Ishikawa (cell line): ENCODE results near the gene TRAK2.

Source experiments
- CEBPB ChIP-seq: IDR thresholded peaks from 2 replicates; pipeline ENCODE4 v1.6.1; 2012
- CREB1 ChIP-seq: IDR thresholded peaks from 2 replicates; pipeline ENCODE4 v1.6.1; 2012; ENCODE audit warnings: low read depth
- EP300 ChIP-seq: IDR thresholded peaks from 2 replicates; pipeline ENCODE4 v1.6.1; 2012; ENCODE audit warnings: borderline replicate concordance
- FOXM1 ChIP-seq: IDR thresholded peaks from 2 replicates; pipeline ENCODE4 v1.6.1; 2012; ENCODE audit warnings: low read depth, borderline replicate concordance
- MAX ChIP-seq: IDR thresholded peaks from 2 replicates; pipeline ENCODE4 v1.6.1; 2012
- RAD21 ChIP-seq: IDR thresholded peaks from 2 replicates; pipeline ENCODE4 v1.6.1; 2012; ENCODE audit warnings: low read depth
- REST ChIP-seq: IDR thresholded peaks from 2 replicates; pipeline ENCODE4 v1.6.1; 2012; ENCODE audit warnings: low read depth, mild to moderate bottlenecking
- TEAD4 ChIP-seq: IDR thresholded peaks from 2 replicates; pipeline ENCODE4 v1.6.1; 2012
- USF1 ChIP-seq: IDR thresholded peaks from 2 replicates; pipeline ENCODE4 v1.6.1; 2012
- YY1 ChIP-seq: IDR thresholded peaks from 2 replicates; pipeline ENCODE4 v1.6.1; 2012; ENCODE audit warnings: low read depth
- ZBTB7A ChIP-seq: IDR thresholded peaks from 2 replicates; pipeline ENCODE4 v1.6.1; 2012; ENCODE audit warnings: low read depth

GRCh38 chr2:201344663-201345366 is 106.4 kb downstream of the TRAK2 start:
- TF ChIP-seq RAD21 = peak; percentile 12; the same call in 1 of the 2 replicates
- TF ChIP-seq YY1 = no peak
- no peak for TF ChIP-seq FOXM1
- TF ChIP-seq ZBTB7A = no peak
- TF ChIP-seq CREB1 = no peak
- no peak for TF ChIP-seq EP300
- no peak for TF ChIP-seq TEAD4
- no peak for TF ChIP-seq REST
- TF ChIP-seq USF1 = no peak
- no peak for TF ChIP-seq MAX
- no peak for TF ChIP-seq CEBPB
